ENCODE measurements around the gene ZC3H7B.
"Not testable (repeated sequence)": the region's sequence is repeated elsewhere in the genome, so short reads cannot be mapped to it uniquely, and the experiment has no call there.

The ZC3H7B gene

GRCh38 chr22:41301085-41302020 lies at the start of gene ZC3H7B:
Gene ZC3H7B (plus strand): TSS chr22:41301525. CDS start chr22:41320661, 19,136 bp downstream.
- TF ChIP-seq CTCF (IDR thresholded peaks at IDR 0.05; ENCODE audit: control insufficient read depth, extremely low read depth, insufficient read depth), result peak; percentile 53
- DNase-seq (ENCODE audit: low read depth), result peak; percentile 46
- peak within 1 kb of the TSS; percentile 91 for H3K4me3 ChIP-seq (ENCODE audit: low read depth, low read length)

GRCh38 chr22:41252365-41252764 lies 49.0 kb upstream of the ZC3H7B start:
- DNase-seq (ENCODE audit: low read depth), result no peak
- TF ChIP-seq CTCF (IDR thresholded peaks at IDR 0.05; ENCODE audit: control insufficient read depth, extremely low read depth, insufficient read depth), result no peak
- H3K4me3 ChIP-seq (ENCODE audit: low read depth, low read length), result no peak overlapping the region

DNA sequence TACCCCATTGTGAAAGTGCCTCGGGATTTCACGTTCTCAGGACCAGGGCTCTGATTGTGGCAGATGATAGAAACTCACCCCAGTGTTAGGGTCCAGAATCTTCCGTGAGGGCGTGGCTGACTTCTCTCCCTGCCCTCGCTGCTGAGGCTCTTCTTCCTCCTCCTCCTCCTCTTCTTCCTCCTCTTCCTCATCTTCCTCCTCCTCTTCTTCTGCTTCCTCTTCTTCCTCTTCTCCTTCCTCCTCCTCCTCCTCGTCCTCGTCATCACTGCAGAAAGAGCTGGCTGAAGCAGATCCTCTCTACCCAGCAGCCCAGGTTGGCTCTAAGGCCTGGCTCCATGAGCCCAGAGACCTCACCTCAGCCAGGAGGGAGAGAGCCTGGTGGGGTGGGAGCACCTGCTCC lies 47.1 kb upstream of the ZC3H7B start:
- H3K4me3 ChIP-seq (ENCODE audit: low read depth, low read length), result no peak overlapping the region
- no peak for DNase-seq (ENCODE audit: low read depth)
- no peak for TF ChIP-seq CTCF (IDR thresholded peaks at IDR 0.05; ENCODE audit: control insufficient read depth, extremely low read depth, insufficient read depth)

DNA sequence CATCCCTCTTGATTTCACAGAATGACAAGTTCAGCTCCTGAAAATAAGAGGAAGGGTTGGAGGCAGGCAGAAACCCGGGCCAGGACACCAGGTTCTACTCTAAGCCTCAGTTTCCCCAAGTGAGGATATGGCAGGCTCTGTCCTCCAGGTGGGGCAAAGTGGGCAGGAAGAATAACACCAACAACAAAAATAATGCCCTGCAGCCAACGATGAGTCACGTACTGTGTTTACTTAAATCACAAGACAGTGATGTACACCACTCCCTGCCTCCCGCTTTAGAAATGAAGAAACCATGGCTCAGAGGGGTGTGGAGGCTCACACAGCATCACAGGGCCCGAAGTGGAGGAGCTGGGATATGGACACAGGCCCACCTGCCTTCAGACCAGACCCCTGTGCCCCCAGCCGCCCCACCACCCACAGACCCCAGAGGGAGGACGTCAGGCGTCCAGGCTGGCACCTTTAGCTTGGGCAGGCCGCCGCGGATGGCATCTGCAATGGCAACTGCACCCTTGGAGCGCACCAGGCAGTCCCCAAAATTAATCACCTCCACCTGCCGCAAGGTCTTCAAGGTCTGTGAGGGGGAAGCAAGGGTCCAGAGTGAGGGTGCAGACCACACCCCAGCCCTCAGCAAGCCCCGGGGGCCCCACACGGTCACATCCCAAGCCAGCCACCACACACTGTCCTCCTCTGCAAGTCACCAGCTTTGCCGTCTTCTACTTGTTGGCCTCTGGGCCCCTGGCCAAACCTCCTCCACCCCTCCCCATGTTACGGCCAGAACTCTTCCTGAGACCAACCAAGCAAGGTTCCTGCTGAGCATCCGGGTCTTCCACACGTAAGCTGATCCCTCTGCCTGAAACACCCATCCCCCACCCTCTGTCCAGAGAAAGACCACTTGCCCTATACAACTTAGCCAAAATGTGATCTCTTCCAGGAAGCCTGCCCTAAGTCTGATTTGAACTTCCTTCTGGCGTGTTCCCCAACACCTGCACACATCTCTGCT lies 44.8 kb upstream of the ZC3H7B start:
- peak; percentile 8; the same call in 1 of the 2 replicates for TF ChIP-seq CTCF (IDR thresholded peaks at IDR 0.05; ENCODE audit: control insufficient read depth, extremely low read depth, insufficient read depth)
- peak; percentile 88 for DNase-seq (ENCODE audit: low read depth)
- no peak overlapping the region for H3K4me3 ChIP-seq (ENCODE audit: low read depth, low read length)

DNA sequence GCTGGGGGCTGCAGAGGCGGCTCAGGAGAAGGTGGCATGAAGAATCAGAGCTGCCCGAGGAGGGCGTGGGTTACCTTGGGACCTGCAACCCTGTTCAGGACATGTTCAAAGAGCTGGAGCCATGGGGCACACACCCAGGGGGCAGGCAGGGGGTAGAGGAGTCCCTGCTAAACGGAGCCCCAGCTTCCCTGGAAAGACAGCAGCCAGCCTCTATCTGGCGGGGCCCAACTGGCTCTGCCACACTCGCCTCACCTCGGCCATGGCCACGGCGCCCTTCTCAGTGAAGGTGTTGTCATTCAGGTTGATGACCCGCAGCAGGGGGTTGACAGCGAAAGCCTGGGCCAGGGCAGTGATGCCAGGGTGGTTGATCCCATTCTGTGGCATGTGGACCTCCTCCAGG lies 43.6 kb upstream of the ZC3H7B start:
- DNase-seq (ENCODE audit: low read depth), result no peak
- TF ChIP-seq CTCF (IDR thresholded peaks at IDR 0.05; ENCODE audit: control insufficient read depth, extremely low read depth, insufficient read depth), result no peak
- H3K4me3 ChIP-seq (ENCODE audit: low read depth, low read length), result no peak overlapping the region

- not testable (repeated sequence) for DNase-seq (ENCODE audit: low read depth); H3K4me3 ChIP-seq (ENCODE audit: low read depth, low read length)
These were observed 41.6 kb upstream of the ZC3H7B start for GRCh38 chr22:41259756-41260155.

- no peak for DNase-seq (ENCODE audit: low read depth)
- TF ChIP-seq CTCF (IDR thresholded peaks at IDR 0.05; ENCODE audit: control insufficient read depth, extremely low read depth, insufficient read depth), result no peak
- no peak overlapping the region for H3K4me3 ChIP-seq (ENCODE audit: low read depth, low read length)
These were observed 40.5 kb upstream of the ZC3H7B start for GRCh38 chr22:41260871-41261270.
